ENCODE measurements around the gene ATP5PD. TPM values are rescaled to one million over a fixed set of nuclear protein-coding genes. Genes with fewer than 3 reads are reported as not detected.

Gene ATP5PD
- total and polyA plus RNA-seq, 2 of the 8 experiments (the other 6 are each of a cell fraction or from before 2014, with no cell fraction given): 335 to 407 TPM

DNA sequence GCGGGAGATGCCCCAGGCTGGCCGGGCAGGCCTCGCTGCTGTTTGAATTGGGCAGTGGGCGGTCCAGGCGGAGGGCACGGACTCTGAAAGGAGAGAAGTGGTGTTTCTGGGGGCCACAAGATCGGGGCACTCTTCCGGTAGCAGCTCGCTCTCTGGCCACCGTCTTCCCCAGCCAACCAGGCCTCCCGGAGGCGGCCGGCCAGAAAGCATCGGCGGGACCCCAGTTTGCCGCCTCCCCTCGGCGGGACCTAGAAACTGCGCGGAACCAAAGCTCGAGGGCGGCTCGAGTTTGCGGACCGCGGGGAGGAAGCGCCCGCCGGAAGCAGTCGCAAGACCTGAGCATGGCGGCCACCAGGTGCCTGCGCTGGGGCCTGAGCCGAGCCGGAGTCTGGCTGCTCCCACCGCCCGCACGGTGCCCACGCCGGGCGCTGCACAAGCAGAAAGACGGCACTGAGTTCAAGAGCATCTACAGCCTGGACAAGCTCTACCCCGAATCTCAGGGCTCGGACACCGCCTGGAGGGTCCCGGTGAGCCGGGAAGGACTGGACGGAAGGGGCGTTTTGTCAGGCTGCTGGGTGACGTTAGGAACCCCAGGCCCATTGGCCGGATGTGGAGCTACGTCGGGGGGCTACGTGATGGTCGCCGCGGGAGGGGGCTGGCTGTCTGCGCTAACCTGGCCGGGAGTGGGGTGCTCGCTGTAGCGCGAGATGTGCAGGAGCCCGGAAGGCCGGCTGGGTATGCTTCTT is 34.2 kb downstream of the ATP5PD start, which contains the start of gene MRPL58 (continued):
- TF ChIP-seq RNF2 (IDR thresholded peaks at IDR 0.05; ENCODE audit: borderline replicate concordance, low read depth, low read length, missing control alignments, poor library complexity, severe bottlenecking): no peak
- TF ChIP-seq CBX5 (IDR thresholded peaks at IDR 0.05; ENCODE audit: low read depth, low read length): no peak
- TF ChIP-seq SUZ12 (IDR thresholded peaks at IDR 0.05; ENCODE audit: low read length): no peak
- TF ChIP-seq PHF8 (conservative IDR thresholded peaks at IDR 0.05; ENCODE audit: low read depth, low read length): peak; percentile 98
- TF ChIP-seq RBBP5 (IDR thresholded peaks at IDR 0.05; ENCODE audit: borderline replicate concordance, low read depth, low read length): no peak; the same call in 1 of the 2 replicates
- peak; percentile 28; the same call in 1 of the 2 replicates for TF ChIP-seq SIX5 (IDR thresholded peaks at IDR 0.05; ENCODE audit: low read depth, low read length)
- TF ChIP-seq POLR2A (IDR thresholded peaks at IDR 0.05; ENCODE audit: control extremely low read depth in 1 of 2, low read depth in 2 of 2, low read length in 2 of 2): peak; percentile 84 to 96
- no peak for TF ChIP-seq POU5F1 (IDR thresholded peaks at IDR 0.05; ENCODE audit: low read depth, low read length)
- peak; percentile 22 for TF ChIP-seq CTBP2 (IDR thresholded peaks at IDR 0.05; ENCODE audit: borderline replicate concordance, insufficient read depth, insufficient read length, low read length)
- TF ChIP-seq, protein P1, sequence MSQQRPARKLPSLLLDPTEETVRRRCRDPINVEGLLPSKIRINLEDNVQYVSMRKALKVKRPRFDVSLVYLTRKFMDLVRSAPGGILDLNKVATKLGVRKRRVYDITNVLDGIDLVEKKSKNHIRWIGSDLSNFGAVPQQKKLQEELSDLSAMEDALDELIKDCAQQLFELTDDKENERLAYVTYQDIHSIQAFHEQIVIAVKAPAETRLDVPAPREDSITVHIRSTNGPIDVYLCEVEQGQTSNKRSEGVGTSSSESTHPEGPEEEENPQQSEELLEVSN (IDR thresholded peaks at IDR 0.05): peak; percentile 42; the same call in 1 of the 2 replicates
- peak; percentile 95 for TF ChIP-seq GABPA (IDR thresholded peaks at IDR 0.05; ENCODE audit: borderline replicate concordance, insufficient read depth, low read length)
- TF ChIP-seq, protein P2, sequence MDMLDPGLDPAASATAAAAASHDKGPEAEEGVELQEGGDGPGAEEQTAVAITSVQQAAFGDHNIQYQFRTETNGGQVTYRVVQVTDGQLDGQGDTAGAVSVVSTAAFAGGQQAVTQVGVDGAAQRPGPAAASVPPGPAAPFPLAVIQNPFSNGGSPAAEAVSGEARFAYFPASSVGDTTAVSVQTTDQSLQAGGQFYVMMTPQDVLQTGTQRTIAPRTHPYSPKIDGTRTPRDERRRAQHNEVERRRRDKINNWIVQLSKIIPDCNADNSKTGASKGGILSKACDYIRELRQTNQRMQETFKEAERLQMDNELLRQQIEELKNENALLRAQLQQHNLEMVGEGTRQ (IDR thresholded peaks at IDR 0.05; ENCODE audit: low read length): no peak
- TF ChIP-seq EGR1 (IDR thresholded peaks at IDR 0.05; ENCODE audit: borderline replicate concordance, low read depth, low read length): 0 out of 2 replicates have a peak, but pooled peaks have one; percentile 46
- TF ChIP-seq HDAC2 (IDR thresholded peaks at IDR 0.05; ENCODE audit: borderline replicate concordance in 1 of 2, low read depth in 2 of 2, low read length in 2 of 2): 0 out of 4 replicates have a peak, but pooled peaks of 1 of the 2 experiments have one; percentile 51
- no peak for TF ChIP-seq BCL11A (IDR thresholded peaks at IDR 0.05; ENCODE audit: low read depth in 2 of 2, low read length in 2 of 2)
- no peak for TF ChIP-seq ZNF274 (IDR thresholded peaks at IDR 0.05; ENCODE audit: borderline replicate concordance, extremely low read depth, low read length)
- TF ChIP-seq FOSL1 (IDR thresholded peaks at IDR 0.05; ENCODE audit: insufficient read depth, low read depth, low read length): 0 out of 2 replicates have a peak, but pooled peaks have one; percentile 25
- TF ChIP-seq NRF1 (IDR thresholded peaks at IDR 0.05; ENCODE audit: low read depth, low read length): no peak; the same call in 1 of the 2 replicates
- TF ChIP-seq CEBPB (IDR thresholded peaks at IDR 0.05; ENCODE audit: low read depth, low read length): no peak
- TF ChIP-seq, protein P3, sequence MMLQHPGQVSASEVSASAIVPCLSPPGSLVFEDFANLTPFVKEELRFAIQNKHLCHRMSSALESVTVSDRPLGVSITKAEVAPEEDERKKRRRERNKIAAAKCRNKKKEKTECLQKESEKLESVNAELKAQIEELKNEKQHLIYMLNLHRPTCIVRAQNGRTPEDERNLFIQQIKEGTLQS (IDR thresholded peaks at IDR 0.05; ENCODE audit: insufficient read depth, low read depth, low read length): 0 out of 2 replicates have a peak, but pooled peaks have one; percentile 6
